AG09319 (cell line): ENCODE results near the gene ZSWIM6.

Experiments used
- DNase-seq: peaks from one replicate; pipeline ENCODE4 v3.0.0-alpha.2; 2010; ENCODE audit warnings: low read depth; ENCODE audit errors: extremely low read depth
- TF ChIP-seq, protein P1 (sequence below): IDR thresholded peaks from 2 replicates; pipeline ENCODE4 v1.5.1; 2011; ENCODE audit warnings: low read depth, mild to moderate bottlenecking, inconsistent platforms, low read length, moderate library complexity

ZSWIM6 gene

DNA sequence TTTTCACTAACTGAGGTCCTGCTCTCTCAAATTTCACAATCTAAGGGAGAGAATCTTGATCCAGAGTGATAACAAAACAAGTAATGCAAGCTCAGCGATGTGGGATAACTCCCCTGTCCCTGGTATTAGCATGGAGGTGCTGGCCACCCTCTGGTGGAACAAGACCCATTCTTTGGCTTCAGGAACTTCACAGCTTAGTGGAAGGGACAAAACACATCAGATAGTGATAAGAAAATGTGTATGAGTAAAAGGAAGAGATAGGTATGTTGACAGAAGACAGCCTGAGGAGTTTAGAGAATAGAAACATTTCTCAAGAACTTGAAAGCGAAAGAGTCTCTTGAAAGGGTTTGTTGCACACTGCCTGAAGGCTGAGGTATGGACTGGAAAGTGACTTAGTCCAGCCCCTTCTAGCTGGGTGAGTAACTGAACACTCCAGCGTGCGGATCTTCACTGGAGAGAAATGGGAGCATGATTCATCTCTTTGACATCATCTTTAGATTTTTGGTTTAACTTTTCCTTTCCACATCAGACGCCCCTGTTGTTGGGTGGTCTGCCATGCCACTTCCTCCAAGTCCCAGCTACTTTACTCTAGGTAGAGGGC is 25.4 kb upstream of the ZSWIM6 start:
- peak; percentile 43 for DNase-seq

DNA sequence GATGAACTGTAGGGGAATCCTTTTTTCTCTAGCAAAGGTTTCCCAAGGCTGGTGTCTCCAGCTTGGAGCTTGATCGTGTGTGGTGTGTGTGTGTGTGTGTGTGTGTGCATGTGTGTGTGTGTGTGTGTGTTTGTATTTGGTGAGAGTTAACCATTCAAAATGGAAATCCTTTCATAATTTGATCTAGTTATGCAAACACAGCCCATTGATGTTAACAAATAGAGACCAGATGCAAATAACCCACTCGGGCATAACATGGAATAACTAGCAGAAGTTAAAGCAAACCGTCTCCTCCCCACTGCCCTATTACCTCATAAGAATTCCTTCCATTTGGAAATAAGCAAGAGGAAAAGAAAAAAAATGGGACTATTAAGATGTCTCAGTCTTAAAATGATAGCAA is 24.9 kb upstream of the ZSWIM6 start:
- TF ChIP-seq, protein P1, sequence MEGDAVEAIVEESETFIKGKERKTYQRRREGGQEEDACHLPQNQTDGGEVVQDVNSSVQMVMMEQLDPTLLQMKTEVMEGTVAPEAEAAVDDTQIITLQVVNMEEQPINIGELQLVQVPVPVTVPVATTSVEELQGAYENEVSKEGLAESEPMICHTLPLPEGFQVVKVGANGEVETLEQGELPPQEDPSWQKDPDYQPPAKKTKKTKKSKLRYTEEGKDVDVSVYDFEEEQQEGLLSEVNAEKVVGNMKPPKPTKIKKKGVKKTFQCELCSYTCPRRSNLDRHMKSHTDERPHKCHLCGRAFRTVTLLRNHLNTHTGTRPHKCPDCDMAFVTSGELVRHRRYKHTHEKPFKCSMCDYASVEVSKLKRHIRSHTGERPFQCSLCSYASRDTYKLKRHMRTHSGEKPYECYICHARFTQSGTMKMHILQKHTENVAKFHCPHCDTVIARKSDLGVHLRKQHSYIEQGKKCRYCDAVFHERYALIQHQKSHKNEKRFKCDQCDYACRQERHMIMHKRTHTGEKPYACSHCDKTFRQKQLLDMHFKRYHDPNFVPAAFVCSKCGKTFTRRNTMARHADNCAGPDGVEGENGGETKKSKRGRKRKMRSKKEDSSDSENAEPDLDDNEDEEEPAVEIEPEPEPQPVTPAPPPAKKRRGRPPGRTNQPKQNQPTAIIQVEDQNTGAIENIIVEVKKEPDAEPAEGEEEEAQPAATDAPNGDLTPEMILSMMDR = no peak
- peak; percentile 71 for DNase-seq

More for the DNA sequence above, 25.4 kb upstream of the ZSWIM6 start:
- TF ChIP-seq, protein P1 = no peak

DNA sequence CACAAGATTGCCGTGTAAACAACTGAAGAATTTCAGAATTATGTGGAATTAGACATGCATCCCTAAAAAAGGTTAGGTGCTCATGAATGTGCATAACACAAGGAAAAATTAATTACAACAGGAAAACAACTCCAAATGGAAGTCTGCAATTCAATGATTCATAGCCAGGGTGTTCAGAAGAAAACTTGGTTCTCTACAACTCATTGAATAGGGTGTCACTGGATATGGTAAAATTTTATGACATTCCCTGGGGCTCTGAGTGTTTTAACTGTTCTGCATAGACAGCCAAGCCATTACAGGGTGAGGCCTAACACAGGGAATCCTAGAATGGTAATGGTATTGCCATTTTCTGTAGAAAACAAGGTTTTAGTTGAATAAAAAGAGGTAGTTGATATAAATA is 24.4 kb upstream of the ZSWIM6 start:
- no peak for DNase-seq
- TF ChIP-seq, protein P1 = no peak

DNA sequence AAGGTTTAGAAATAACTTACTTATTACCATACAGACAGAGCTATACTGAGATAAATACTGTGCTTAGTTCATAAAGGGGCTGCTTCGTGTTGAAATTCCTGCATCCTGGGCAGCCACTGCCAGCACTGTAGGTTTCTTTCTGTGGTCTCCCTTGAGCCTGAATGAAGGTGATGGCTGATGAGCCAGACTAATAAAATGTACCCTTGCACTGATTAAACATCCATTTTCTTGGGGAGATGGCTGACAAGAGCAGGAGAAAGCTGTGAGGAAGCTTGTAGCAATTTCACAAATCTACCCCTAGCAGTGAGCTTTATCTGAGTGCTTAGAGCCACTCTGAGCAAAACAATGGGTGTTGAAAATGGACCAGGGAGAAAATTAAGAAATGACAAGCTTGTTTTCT is 23.3 kb upstream of the ZSWIM6 start:
- TF ChIP-seq, protein P1 = no peak
- no peak for DNase-seq

DNA sequence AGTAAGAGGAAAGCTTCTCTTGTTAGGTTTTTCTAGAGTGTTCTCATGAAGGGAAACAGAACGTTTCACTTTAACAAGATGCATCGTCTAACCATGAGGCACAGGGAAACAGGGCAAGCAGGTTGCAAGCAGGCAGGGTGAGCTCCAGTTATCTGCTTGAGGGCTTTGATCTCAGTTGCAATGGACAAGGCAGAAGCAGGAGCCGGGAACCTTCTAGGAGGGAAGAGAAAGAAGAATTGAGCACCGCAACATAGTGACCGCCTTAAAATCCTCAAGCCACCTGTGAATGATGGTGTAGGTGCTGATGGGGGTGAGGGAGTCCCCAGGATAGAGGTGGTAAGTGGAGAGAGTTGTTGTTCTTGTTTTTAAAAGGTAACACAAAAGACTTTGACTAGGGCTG is 22.9 kb upstream of the ZSWIM6 start:
- no peak for DNase-seq

DNA sequence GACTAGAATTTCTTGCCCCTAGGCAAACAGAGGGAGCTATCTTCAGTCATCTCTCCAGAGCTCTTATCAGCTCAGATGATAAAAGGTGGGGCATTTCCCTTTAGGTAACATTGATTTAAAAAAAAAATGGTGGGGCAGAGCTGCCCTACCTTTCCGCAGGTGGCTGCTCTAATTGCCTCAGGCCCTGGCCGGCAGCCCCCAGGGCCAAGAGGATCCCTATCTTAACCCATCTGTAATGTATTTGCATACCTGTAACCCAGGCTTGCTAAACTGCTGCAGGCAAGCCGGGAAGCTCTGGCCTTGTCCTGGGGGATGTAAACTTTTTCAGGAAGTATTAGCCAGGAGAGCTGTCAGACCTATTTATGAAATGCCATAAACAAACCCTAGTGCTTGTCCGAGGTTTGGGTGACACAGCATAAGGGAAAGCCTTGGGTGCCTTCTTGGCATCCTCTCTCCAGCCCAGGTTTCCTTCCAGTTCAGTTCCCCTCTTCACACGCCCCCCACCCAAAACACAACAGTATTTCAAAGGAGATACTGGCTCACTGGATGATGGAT is 20.9 kb upstream of the ZSWIM6 start:
- TF ChIP-seq, protein P1 = no peak
- DNase-seq = no peak

More for the DNA sequence above, 22.9 kb upstream of the ZSWIM6 start:
- TF ChIP-seq, protein P1 = no peak

DNA sequence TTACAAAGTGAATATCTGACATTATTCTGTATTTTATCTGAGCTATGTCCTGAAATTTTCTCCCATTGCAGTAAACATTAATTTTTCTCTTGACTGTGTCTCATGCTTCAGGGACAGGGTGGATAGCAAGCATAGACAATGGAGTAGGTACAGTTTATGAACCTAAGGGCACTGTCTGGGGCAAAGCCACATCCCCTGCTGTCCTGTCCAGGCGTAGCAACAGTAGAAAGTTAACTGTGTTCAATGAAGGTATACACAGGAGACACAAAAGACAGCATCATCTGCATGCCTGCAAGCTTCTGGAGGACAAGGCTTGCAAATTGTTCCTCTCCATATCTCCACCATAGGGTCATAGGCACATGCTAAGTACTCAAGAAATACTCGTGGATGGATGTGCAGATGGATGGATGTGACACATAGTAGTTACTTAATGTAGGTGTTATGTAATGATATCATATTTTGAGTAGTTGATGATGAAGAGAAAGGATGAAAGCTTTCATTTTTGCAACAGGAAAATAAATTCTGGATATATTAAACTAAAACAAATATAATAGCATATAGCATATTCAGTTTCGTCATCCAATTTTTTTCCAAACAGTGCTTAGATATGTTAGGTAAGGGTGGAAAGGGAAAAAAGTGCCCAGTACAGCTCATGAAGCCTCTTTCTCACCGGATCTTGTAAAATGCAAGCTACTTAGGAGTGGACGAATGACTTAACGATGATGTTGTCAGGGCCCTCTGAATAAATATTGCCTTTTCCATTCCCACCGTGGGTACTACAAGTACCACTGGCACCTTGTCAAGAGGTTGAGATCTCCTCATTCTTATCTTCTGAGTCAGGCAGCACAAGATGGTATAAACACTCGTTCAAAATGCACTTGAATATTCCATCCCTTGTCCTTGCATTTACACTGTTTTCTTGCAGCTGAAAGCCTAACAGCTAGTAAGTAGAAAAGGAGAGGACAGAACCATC is 19.9 kb upstream of the ZSWIM6 start:
- TF ChIP-seq, protein P1 = no peak
- no peak for DNase-seq
